Nephron (organoid): ENCODE results near the gene ROBO2.

Experiments
- H3K27ac Mint-ChIP-seq, 3 experiments: 2 replicates each; pipeline ENCODE4 v1.8.0; 2020; ENCODE audit warnings: mixed read lengths in 3 of 3, mild to moderate bottlenecking in 2 of 3, moderate library complexity in 1 of 3
- H3K27me3 Mint-ChIP-seq: 2 replicates; pipeline ENCODE4 v1.8.0; 2021; ENCODE audit warnings: low read depth, mild to moderate bottlenecking, moderate library complexity, mixed read lengths
- H3K36me3 Mint-ChIP-seq: 2 replicates; pipeline ENCODE4 v1.8.0; 2020; ENCODE audit warnings: low read depth, mixed read lengths
- H3K4me1 Mint-ChIP-seq: 2 replicates; pipeline ENCODE4 v1.8.0; 2020; ENCODE audit warnings: mixed read lengths
- H3K4me3 Mint-ChIP-seq, 3 experiments: 2 replicates each; pipeline ENCODE4 v1.8.0; 2020; ENCODE audit warnings: mild to moderate bottlenecking in 3 of 3, mixed read lengths in 3 of 3, moderate library complexity in 2 of 3
- H3K9me3 Mint-ChIP-seq: 2 replicates; pipeline ENCODE4 v1.8.0; 2020; ENCODE audit warnings: mixed read lengths
- TF ChIP-seq, protein P1 (sequence below), 3 experiments: fragments of 200-600 bp; sonication (generic); IDR thresholded peaks; one replicate each; pipeline ENCODE4 v1.5.0; 2021; ENCODE audit warnings: antibody characterized with exemption in 3 of 3; ENCODE audit not compliant: unreplicated experiment in 3 of 3

ROBO2 gene

DNA sequence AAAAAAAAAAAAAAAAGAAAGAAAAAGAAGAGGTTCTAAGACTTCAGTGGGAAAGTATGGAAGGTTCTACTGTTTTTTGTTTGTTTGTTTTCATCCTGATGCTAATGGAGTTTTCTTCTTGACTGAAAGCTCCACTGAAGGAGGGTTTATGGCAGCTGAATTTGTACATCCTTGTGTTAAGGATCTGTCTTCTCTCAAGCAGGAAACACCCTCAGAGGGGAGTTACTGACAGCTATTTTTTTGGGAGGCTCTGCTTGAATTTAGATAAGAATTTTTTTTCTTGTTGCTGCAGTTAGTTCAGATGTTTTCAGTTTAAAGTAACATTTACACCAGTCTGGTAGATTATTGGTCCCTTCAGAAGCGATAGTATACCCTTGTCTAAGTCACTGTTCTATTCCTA is 325.3 kb downstream of the ROBO2 start:
- TF ChIP-seq, protein P1, sequence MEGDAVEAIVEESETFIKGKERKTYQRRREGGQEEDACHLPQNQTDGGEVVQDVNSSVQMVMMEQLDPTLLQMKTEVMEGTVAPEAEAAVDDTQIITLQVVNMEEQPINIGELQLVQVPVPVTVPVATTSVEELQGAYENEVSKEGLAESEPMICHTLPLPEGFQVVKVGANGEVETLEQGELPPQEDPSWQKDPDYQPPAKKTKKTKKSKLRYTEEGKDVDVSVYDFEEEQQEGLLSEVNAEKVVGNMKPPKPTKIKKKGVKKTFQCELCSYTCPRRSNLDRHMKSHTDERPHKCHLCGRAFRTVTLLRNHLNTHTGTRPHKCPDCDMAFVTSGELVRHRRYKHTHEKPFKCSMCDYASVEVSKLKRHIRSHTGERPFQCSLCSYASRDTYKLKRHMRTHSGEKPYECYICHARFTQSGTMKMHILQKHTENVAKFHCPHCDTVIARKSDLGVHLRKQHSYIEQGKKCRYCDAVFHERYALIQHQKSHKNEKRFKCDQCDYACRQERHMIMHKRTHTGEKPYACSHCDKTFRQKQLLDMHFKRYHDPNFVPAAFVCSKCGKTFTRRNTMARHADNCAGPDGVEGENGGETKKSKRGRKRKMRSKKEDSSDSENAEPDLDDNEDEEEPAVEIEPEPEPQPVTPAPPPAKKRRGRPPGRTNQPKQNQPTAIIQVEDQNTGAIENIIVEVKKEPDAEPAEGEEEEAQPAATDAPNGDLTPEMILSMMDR (IDR thresholded peaks at IDR 0.05; ENCODE audit: unreplicated experiment in 3 of 3): no peak
- no peak overlapping the region for H3K4me3 Mint-ChIP-seq
- no peaks in the 10 kb centered on the region for H3K27me3 Mint-ChIP-seq
- H3K4me1 Mint-ChIP-seq: peaks cover 4% of the 10 kb centered on the region
- H3K27ac Mint-ChIP-seq: no peak overlapping the region
- peaks cover 14% of the 10 kb centered on the region for H3K36me3 Mint-ChIP-seq
- peaks cover 3% of the 10 kb centered on the region for H3K9me3 Mint-ChIP-seq

DNA sequence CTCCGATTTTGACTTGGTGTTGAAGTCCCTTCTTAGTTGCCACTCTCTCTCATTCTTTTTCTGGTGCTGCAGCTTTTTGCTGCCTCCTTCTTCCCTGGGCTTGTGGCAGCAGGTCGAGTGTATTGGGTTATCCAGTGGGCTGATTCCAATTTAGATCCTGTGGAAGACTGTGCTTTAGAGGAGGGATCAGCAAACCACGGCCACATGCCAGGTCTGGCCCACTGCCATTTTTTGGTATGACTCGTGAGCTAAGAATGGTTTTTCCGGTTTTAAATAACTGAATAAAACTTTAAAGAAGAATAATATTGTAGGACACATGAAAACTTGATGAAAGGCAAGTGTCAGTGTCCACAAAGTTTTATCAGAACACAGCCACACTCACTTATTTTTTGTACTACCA is 330.5 kb downstream of the ROBO2 start:
- Mint-ChIP-seq H3K27ac (no peak overlapping the region), H3K27me3 (no peaks in the 10 kb centered on the region), H3K36me3 (no peaks in the 10 kb centered on the region), H3K4me1 (peaks cover 4% of the 10 kb centered on the region), H3K9me3 (peaks cover 3% of the 10 kb centered on the region), H3K4me3 (no peak overlapping the region)
- TF ChIP-seq, protein P1 (IDR thresholded peaks at IDR 0.05; ENCODE audit: unreplicated experiment in 3 of 3): no peak

DNA sequence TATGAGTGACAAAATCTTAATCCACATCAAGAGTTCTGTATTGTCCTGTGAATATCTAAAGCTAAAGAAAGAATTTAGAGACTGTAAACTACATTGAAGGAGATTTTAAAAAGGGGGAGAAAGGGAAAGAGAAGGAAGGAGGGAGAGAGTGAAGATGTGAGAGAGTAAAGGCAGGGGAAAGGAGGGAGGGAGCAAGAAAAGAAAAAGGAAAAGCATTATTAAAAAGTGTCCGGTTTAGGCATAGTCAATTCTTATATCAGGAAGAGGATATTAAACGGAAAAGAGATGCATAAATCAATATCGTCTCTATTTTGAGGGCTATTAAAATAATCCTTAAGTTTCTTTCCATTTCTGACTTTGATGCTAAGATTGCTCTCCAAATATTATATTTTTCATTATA is 332.1 kb downstream of the ROBO2 start:
- H3K36me3 Mint-ChIP-seq: no peaks in the 10 kb centered on the region
- H3K27ac Mint-ChIP-seq: no peak overlapping the region
- TF ChIP-seq, protein P1 (IDR thresholded peaks at IDR 0.05; ENCODE audit: unreplicated experiment in 3 of 3): no peak
- H3K9me3 Mint-ChIP-seq: peaks cover 3% of the 10 kb centered on the region
- peaks cover 4% of the 10 kb centered on the region for H3K4me1 Mint-ChIP-seq
- H3K27me3 Mint-ChIP-seq: no peaks in the 10 kb centered on the region
- H3K4me3 Mint-ChIP-seq: no peak overlapping the region

DNA sequence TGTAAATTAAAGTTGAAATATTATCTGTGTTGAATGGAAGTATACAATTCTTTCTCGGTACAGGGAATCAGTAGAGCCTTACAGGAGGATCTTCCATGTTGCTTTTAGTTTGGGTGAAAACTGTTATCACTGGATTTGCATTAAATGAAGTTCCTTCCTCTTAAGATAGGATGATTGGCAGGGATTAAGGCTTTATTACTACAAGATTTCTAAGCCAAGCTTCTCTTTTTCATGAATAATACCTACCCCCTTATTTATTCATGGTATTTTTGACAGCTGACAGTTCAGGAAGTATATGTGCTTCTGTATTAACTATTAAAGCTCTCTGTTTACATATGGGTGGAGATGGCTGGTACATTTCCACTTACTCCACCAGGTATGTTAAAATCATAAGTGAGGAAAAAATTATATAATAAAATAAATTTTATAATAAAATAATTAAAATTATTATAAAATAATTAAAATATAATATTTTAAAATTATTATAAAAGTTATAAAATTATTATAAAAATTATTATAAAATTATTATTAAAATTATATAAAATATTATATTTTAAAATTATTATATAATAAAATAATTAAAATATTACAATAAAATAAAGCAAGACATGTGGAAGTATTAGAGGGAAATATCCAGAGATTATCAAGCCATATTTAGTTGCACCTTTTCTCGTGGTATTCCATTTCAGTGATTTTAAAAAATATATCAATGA is 332.9 kb downstream of the ROBO2 start:
- TF ChIP-seq, protein P1 (IDR thresholded peaks at IDR 0.05; ENCODE audit: unreplicated experiment in 3 of 3): no peak
- H3K4me3 Mint-ChIP-seq: no peak overlapping the region
- no peaks in the 10 kb centered on the region for H3K4me1 Mint-ChIP-seq
- no peaks in the 10 kb centered on the region for H3K27me3 Mint-ChIP-seq
- H3K9me3 Mint-ChIP-seq: peaks cover 3% of the 10 kb centered on the region
- H3K27ac Mint-ChIP-seq: no peak overlapping the region
- H3K36me3 Mint-ChIP-seq: no peaks in the 10 kb centered on the region

DNA sequence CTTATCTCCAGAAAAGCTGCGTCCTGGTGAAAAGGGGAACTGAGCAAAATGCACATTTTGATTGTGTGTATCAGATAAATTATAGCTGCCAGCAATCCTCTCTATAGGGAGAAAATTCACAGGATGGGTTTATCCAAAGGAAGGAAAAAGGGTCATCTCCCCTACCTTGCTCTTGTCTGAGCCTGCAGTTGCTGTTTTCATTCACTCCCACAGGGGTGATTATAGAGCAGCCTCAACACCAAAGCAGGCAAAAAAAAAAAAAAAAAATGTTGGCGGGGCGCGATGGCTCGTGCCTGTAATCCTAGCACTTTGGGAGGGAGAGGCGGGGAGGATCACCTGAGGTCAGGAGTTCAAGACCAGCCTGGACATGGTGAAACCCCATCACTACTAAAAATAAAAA is 333.7 kb downstream of the ROBO2 start:
- H3K27ac Mint-ChIP-seq: no peak overlapping the region
- no peaks in the 10 kb centered on the region for H3K27me3 Mint-ChIP-seq
- no peaks in the 10 kb centered on the region for H3K36me3 Mint-ChIP-seq
- TF ChIP-seq, protein P1 (IDR thresholded peaks at IDR 0.05; ENCODE audit: unreplicated experiment in 3 of 3): no peak
- H3K4me1 Mint-ChIP-seq: no peaks in the 10 kb centered on the region
- H3K9me3 Mint-ChIP-seq: peaks cover 3% of the 10 kb centered on the region
- no peak overlapping the region for H3K4me3 Mint-ChIP-seq

DNA sequence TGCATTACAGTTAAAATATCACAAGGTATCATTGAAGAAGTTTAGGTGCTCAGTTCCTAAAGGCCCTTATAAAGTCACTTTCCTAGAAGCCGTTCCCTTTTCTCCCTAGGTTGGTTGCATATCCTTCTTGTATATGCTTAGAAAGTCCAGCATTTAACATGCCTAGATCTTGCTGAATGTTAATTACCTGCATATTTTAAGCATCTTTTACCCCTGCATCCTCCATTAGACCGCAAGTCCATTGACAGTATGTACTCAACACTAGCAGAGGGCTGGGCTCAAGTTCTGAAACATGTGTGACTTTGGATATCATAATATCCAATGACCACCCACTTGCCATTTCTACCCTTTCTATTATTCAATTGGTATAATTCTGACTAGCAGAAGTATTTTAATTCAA is 336.6 kb downstream of the ROBO2 start:
- Mint-ChIP-seq H3K4me3 (no peak overlapping the region), H3K4me1 (no peaks in the 10 kb centered on the region), H3K9me3 (no peaks in the 10 kb centered on the region), H3K27ac (no peak overlapping the region), H3K27me3 (no peaks in the 10 kb centered on the region), H3K36me3 (peaks cover 5% of the 10 kb centered on the region)
- TF ChIP-seq, protein P1 (IDR thresholded peaks at IDR 0.05; ENCODE audit: unreplicated experiment in 3 of 3): no peak
